ENCODE data around the gene PLPPR1. TPM values are rescaled to one million over a fixed set of nuclear protein-coding genes. Genes with fewer than 3 reads are reported as not detected.

PLPPR1 gene
- total and polyA plus RNA-seq, 2 of the 4 experiments (the other 2 are of a cell fraction), result not detected

GRCh38 chr9:101311191-101311590 is 282.7 kb downstream of the PLPPR1 start:
- H3K27me3 ChIP-seq (ENCODE audit: control insufficient read depth, insufficient read depth, low read length), result peaks cover 1% of the 10 kb centered on the region; the same call in 1 of the 2 replicates
- H2BK5ac ChIP-seq (ENCODE audit: low read depth, low read length, poor library complexity, severe bottlenecking), result no peak overlapping the region
- H4K91ac ChIP-seq (ENCODE audit: insufficient read depth, low read depth, low read length), result no peak overlapping the region
- H4K20me1 ChIP-seq (ENCODE audit: insufficient read depth, low read length), result no peaks in the 10 kb centered on the region
- POLR2A ChIA-PET (ENCODE audit: unreplicated experiment), result no interaction called here
- no peaks in the 10 kb centered on the region for H3K4me1 ChIP-seq (ENCODE audit: control insufficient read depth, insufficient read depth, low read length)
- in situ Hi-C loops (cut with MboI; ENCODE audit: low sequenced_read_pairs), result no loop called here
- no peak overlapping the region for H4K8ac ChIP-seq (ENCODE audit: low read depth in 2 of 2, low read length in 2 of 2)
- H3K9me3 ChIP-seq (ENCODE audit: control insufficient read depth, insufficient read depth, low read length), result no peaks in the 10 kb centered on the region
- no peak overlapping the region for H3K18ac ChIP-seq (ENCODE audit: low read depth, low read length)
- no peak for DNase-seq
- no peak overlapping the region for H3K27ac ChIP-seq (ENCODE audit: insufficient read depth, low read length)
- H2BK15ac ChIP-seq (ENCODE audit: low read depth, low read length), result no peak overlapping the region
- TF ChIP-seq SMC3 (IDR thresholded peaks at IDR 0.05; ENCODE audit: low read depth, low read length) (no peak), MAZ (IDR thresholded peaks at IDR 0.05; ENCODE audit: borderline replicate concordance, low read depth, low read length) (no peak), ELK1 (IDR thresholded peaks at IDR 0.05; ENCODE audit: borderline replicate concordance, low read depth, low read length) (no peak), MAFK (IDR thresholded peaks at IDR 0.05; ENCODE audit: low read depth, low read length) (no peak), MXI1 (IDR thresholded peaks at IDR 0.05; ENCODE audit: borderline replicate concordance, low read depth, low read length) (no peak), BHLHE40 (IDR thresholded peaks at IDR 0.05; ENCODE audit: low read depth, low read length) (no peak), FOS (IDR thresholded peaks at IDR 0.05; ENCODE audit: low read depth, low read length) (no peak), RCOR1 (IDR thresholded peaks at IDR 0.05; ENCODE audit: insufficient replicate concordance, low read length) (no peak), RAD21 (IDR thresholded peaks at IDR 0.05; ENCODE audit: low read length) (no peak), RFX5 (IDR thresholded peaks at IDR 0.05; ENCODE audit: low read depth, low read length) (no peak), CHD1 (IDR thresholded peaks at IDR 0.05; ENCODE audit: low read depth, low read length) (no peak), CEBPB (IDR thresholded peaks at IDR 0.05; ENCODE audit: low read depth, low read length) (no peak)
- no TSS peak for BruUV-seq (replicated peaks)
- no peak overlapping the region for H3K4me2 ChIP-seq (ENCODE audit: low read depth, low read length)
- H2AK5ac ChIP-seq (ENCODE audit: low read depth, low read length), result no peak overlapping the region
- H3K23ac ChIP-seq (ENCODE audit: low read depth, low read length), result no peak overlapping the region
- no peak overlapping the region for H2AK9ac ChIP-seq (replicated peaks; ENCODE audit: low read depth, low read length, poor library complexity)
- no peaks in the 10 kb centered on the region for H3K36me3 ChIP-seq (ENCODE audit: control insufficient read depth, insufficient read depth, low read length)
- H3K79me1 ChIP-seq (ENCODE audit: low read depth in 1 of 2, low read length in 2 of 2), result no peaks in the 10 kb centered on the region
- no peaks in the 10 kb centered on the region for H3K9me1 ChIP-seq (ENCODE audit: insufficient read depth, low read length)
- intact Hi-C loops (cut with micrococcal nuclease), result loop anchor here (1.0 kb wide), 2 partner anchors 597 to 709 kb away; no protein-coding TSS in a partner anchor
- H2BK20ac ChIP-seq (ENCODE audit: low read depth, low read length), result no peak overlapping the region
- no peak overlapping the region for H2BK120ac ChIP-seq (ENCODE audit: low read depth, low read length)
- H3K56ac ChIP-seq (ENCODE audit: extremely low read depth, insufficient read depth, low read length), result no peak overlapping the region
- no peak overlapping the region for H3K14ac ChIP-seq (replicated peaks; ENCODE audit: low read depth, low read length)
- no peak overlapping the region for H3K4me3 ChIP-seq (ENCODE audit: insufficient read depth, low read depth, low read length)
- no peak overlapping the region for H2AFZ ChIP-seq (replicated peaks; ENCODE audit: low read length, poor library complexity)
- WGBS, 2 experiments (ENCODE audit: extremely low coverage in 2 of 2, insufficient read length in 1 of 2), result no CpG with 5 or more reads among the region's 2 CpGs
- ATAC-seq (ENCODE audit: low read depth), result no peak
- H4K5ac ChIP-seq (ENCODE audit: low read depth, low read length), result no peak overlapping the region
- no peak overlapping the region for H3K4ac ChIP-seq (ENCODE audit: low read depth, low read length)
- no peak overlapping the region for H3K9ac ChIP-seq (ENCODE audit: low read depth, low read length)
- CTCF ChIA-PET, result interaction anchor here (1.0 to 2.1 kb wide), 8 partner anchors 9 to 710 kb away, joined by 3 to 38 read pairs (median 3); no protein-coding TSS in a partner anchor
- dilution Hi-C loops (cut with HindIII; ENCODE audit: low sequenced_read_pairs, unreplicated experiment), result no loop called here
